ENCODE data around the gene PGM2L1. TPM values are rescaled to one million over a fixed set of nuclear protein-coding genes. Genes with fewer than 3 reads are reported as not detected.

PGM2L1 gene
- 10 to 100 TPM; 10.4 to 11.2 TPM for total RNA-seq
- 1 to 10 TPM; 4.8 to 5.9 TPM for polyA plus RNA-seq

DNA sequence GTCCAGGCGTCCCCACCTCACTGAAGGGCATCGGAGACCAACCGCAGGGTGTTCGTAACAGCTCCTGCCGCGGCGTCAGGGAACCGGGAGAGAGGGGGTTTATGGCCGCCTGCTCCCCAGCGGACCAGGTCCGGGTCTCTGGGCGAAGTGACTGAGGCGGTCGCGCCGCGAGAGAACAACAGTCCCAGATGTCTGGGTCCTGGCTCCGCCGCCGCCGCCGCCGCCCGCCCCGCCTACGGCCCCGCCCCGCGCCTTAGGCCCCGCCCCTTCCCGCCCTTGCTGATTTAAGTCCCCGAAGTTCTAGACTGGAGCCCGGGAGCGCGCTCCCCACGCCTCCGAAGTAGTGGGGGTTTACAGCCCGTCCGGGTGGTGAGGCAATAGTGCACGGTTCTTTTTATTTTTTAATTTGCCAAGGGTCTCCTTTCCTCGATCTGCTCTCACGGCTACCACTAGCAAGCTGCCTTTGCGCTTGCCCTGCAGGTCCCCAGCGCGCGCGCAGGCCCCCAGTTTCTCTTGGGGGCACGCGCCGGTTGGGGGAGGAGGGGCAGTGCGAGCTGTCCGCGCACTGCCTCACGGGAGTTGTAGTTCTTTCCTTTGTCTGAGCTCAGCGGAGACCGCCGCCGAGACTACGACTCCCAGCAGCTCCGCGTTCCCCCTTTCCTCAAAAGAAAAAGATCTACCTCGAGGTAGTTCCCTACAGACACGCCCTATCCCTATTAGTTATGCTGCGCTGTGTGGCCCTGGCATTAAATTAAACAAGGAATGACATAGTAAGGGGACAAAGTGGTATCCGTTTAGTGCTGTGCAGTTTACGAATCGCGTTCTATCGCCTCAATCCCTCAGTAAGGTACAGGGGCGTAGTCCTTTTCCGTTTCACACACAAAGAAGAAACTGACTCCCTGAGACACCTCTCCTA is at the start of gene PGM2L1:
Gene PGM2L1, minus strand, starts transcription at position 190 of the 916 bp plus-strand sequence. CDS start 272 bp downstream, outside the sequence.
- H3K4me3 ChIP-seq (ENCODE audit: low read length in 2 of 2) = peak within 1 kb of the TSS; percentile 81 to 83
- H3K9me3 Mint-ChIP-seq = peaks cover 0 to 1% (median 0%) of the 10 kb centered on the region in 8 donors
- H3K4me1 Mint-ChIP-seq = peaks cover 16 to 37% (median 27%) of the 10 kb centered on the region in 4 donors
- H3K27me3 ChIP-seq (ENCODE audit: insufficient read depth, low read length) = no peaks in the 10 kb centered on the region
- intact Hi-C loops (cut with micrococcal nuclease) = loop anchor here (1.0 to 10.0 kb wide), 8 partner anchors 10 to 637 kb away; partner anchors contain the start of genes C2CD3, LIPT2, POLD3 and PPME1
- H3K36me3 ChIP-seq (ENCODE audit: insufficient read depth, low read length) = no peaks in the 10 kb centered on the region
- DNase-seq = peak; percentile 93 to 96 (median 95)
- H3K9me3 ChIP-seq (ENCODE audit: control insufficient read depth in 1 of 2, low read length in 2 of 2) = no peaks in the 10 kb centered on the region
- peak within 1 kb of the TSS; percentile 99 to 100 (median 100) for H3K4me3 Mint-ChIP-seq
- ChIA-PET CTCF (ENCODE audit: partially characterized antibody) (interaction anchor here (1.0 to 4.9 kb wide), 9 partner anchors 9 to 95 kb away, joined by 3 to 32 read pairs (median 6); partner anchors contain the start of gene LIPT2), POLR2A (ENCODE audit: partially characterized antibody) (interaction anchor here (0.8 to 2.6 kb wide), 9 partner anchors 8 to 619 kb away, joined by 3 to 40 read pairs (median 6); partner anchors contain the start of genes LIPT2 and POLD3)
- H3K4me1 ChIP-seq (ENCODE audit: insufficient read depth, low read length) = peaks cover 20% of the 10 kb centered on the region
- peak within 1 kb of the TSS; percentile 80 for H3K27ac ChIP-seq (ENCODE audit: low read depth, low read length)
- H3K27ac Mint-ChIP-seq = peak within 1 kb of the TSS; percentile 92 to 100 (median 99)
- no peaks in the 10 kb centered on the region for H3K27me3 Mint-ChIP-seq
- H3K36me3 Mint-ChIP-seq = peaks cover 0 to 8% of the 10 kb centered on the region in 2 donors

- H3K4me3 Mint-ChIP-seq = no peak overlapping the region
- peaks cover 0 to 2% (median 0%) of the 10 kb centered on the region in 4 donors for H3K4me1 Mint-ChIP-seq
- peaks cover 2 to 12% of the 10 kb centered on the region in 2 donors for H3K27me3 Mint-ChIP-seq
- no peaks in the 10 kb centered on the region for H3K36me3 ChIP-seq (ENCODE audit: insufficient read depth, low read length)
- H3K27ac Mint-ChIP-seq = no peak overlapping the region
- H3K27ac ChIP-seq (ENCODE audit: low read depth, low read length) = no peak overlapping the region
- no peak overlapping the region for H3K4me3 ChIP-seq (ENCODE audit: low read length in 2 of 2)
- DNase-seq = no peak
- H3K27me3 ChIP-seq (ENCODE audit: insufficient read depth, low read length) = no peaks in the 10 kb centered on the region
- no peaks in the 10 kb centered on the region for H3K9me3 Mint-ChIP-seq
- no peaks in the 10 kb centered on the region for H3K9me3 ChIP-seq (ENCODE audit: control insufficient read depth in 1 of 2, low read length in 2 of 2)
- intact Hi-C loops (cut with micrococcal nuclease) = no loop called here
- H3K36me3 Mint-ChIP-seq = no peaks in the 10 kb centered on the region
- ChIA-PET CTCF (ENCODE audit: partially characterized antibody) (interaction anchor here (0.6 to 14.3 kb wide), 11 partner anchors 10 to 195 kb away, joined by 3 to 339 read pairs (median 3); partner anchors contain the start of gene PGM2L1), POLR2A (ENCODE audit: partially characterized antibody) (no interaction called here)
- no peaks in the 10 kb centered on the region for H3K4me1 ChIP-seq (ENCODE audit: insufficient read depth, low read length)
Measured at GRCh38 chr11:74447720-74448119, 49.5 kb upstream of the PGM2L1 start.

GRCh38 chr11:74446532-74446938 is 48.3 kb upstream of the PGM2L1 start:
- DNase-seq = no peak
- ChIA-PET CTCF (ENCODE audit: partially characterized antibody) (interaction anchor here (1.8 to 14.3 kb wide), 3 partner anchors 10 to 67 kb away, joined by 5 to 339 read pairs (median 10); no protein-coding TSS in a partner anchor), POLR2A (ENCODE audit: partially characterized antibody) (no interaction called here)
- Mint-ChIP-seq H3K4me3 (no peak overlapping the region), H3K27ac (no peak overlapping the region), H3K9me3 (peaks cover 0 to under 1% (median 0%) of the 10 kb centered on the region in 8 donors), H3K36me3 (no peaks in the 10 kb centered on the region), H3K4me1 (peaks cover 0 to 2% (median 0%) of the 10 kb centered on the region in 4 donors), H3K27me3 (peaks cover 2 to 8% of the 10 kb centered on the region in 2 donors)
- H3K4me3 ChIP-seq (ENCODE audit: low read length in 2 of 2) = no peak overlapping the region
- no peaks in the 10 kb centered on the region for H3K9me3 ChIP-seq (ENCODE audit: control insufficient read depth in 1 of 2, low read length in 2 of 2)
- intact Hi-C loops (cut with micrococcal nuclease) = no loop called here
- H3K36me3 ChIP-seq (ENCODE audit: insufficient read depth, low read length) = no peaks in the 10 kb centered on the region
- no peaks in the 10 kb centered on the region for H3K27me3 ChIP-seq (ENCODE audit: insufficient read depth, low read length)
- no peak overlapping the region for H3K27ac ChIP-seq (ENCODE audit: low read depth, low read length)
- no peaks in the 10 kb centered on the region for H3K4me1 ChIP-seq (ENCODE audit: insufficient read depth, low read length)

GRCh38 chr11:74444173-74444826 is 46.1 kb upstream of the PGM2L1 start:
- H3K27me3 Mint-ChIP-seq = peaks cover 2 to 4% of the 10 kb centered on the region in 2 donors
- Histone ChIP-seq H3K27ac (ENCODE audit: low read depth, low read length) (no peak overlapping the region), H3K4me1 (ENCODE audit: insufficient read depth, low read length) (no peaks in the 10 kb centered on the region), H3K9me3 (ENCODE audit: control insufficient read depth in 1 of 2, low read length in 2 of 2) (no peaks in the 10 kb centered on the region), H3K36me3 (ENCODE audit: insufficient read depth, low read length) (no peaks in the 10 kb centered on the region), H3K27me3 (ENCODE audit: insufficient read depth, low read length) (no peaks in the 10 kb centered on the region), H3K4me3 (ENCODE audit: low read length in 2 of 2) (no peak overlapping the region)
- H3K9me3 Mint-ChIP-seq = peaks cover 0 to 13% (median 0%) of the 10 kb centered on the region in 8 donors
- no peak overlapping the region for H3K27ac Mint-ChIP-seq
- no peak for DNase-seq
- ChIA-PET POLR2A (ENCODE audit: partially characterized antibody) (interaction anchor here (1.1 kb wide), 1 partner anchor 58 kb away, joined by 3 read pairs; no protein-coding TSS in a partner anchor), CTCF (ENCODE audit: partially characterized antibody) (interaction anchor here (1.0 to 14.3 kb wide), 7 partner anchors 8 to 189 kb away, joined by 3 to 339 read pairs (median 8); no protein-coding TSS in a partner anchor)
- no peaks in the 10 kb centered on the region for H3K4me1 Mint-ChIP-seq
- no peaks in the 10 kb centered on the region for H3K36me3 Mint-ChIP-seq
- no peak overlapping the region for H3K4me3 Mint-ChIP-seq
- intact Hi-C loops (cut with micrococcal nuclease) = no loop called here

GRCh38 chr11:74443071-74443864 is 45.0 kb upstream of the PGM2L1 start:
- no peaks in the 10 kb centered on the region for H3K4me1 Mint-ChIP-seq
- no peaks in the 10 kb centered on the region for H3K36me3 Mint-ChIP-seq
- no peaks in the 10 kb centered on the region for H3K27me3 ChIP-seq (ENCODE audit: insufficient read depth, low read length)
- H3K9me3 ChIP-seq (ENCODE audit: control insufficient read depth in 1 of 2, low read length in 2 of 2) = no peaks in the 10 kb centered on the region
- POLR2A ChIA-PET (ENCODE audit: partially characterized antibody) = no interaction called here
- no peak overlapping the region for H3K27ac ChIP-seq (ENCODE audit: low read depth, low read length)
- DNase-seq = no peak
- H3K9me3 Mint-ChIP-seq = peaks cover 0 to 13% (median 0%) of the 10 kb centered on the region in 8 donors
- no peaks in the 10 kb centered on the region for H3K36me3 ChIP-seq (ENCODE audit: insufficient read depth, low read length)
- intact Hi-C loops (cut with micrococcal nuclease) = no loop called here
- H3K27me3 Mint-ChIP-seq = peaks cover 1 to 2% of the 10 kb centered on the region in 2 donors
- H3K4me3 ChIP-seq (ENCODE audit: low read length in 2 of 2) = no peak overlapping the region
- CTCF ChIA-PET (ENCODE audit: partially characterized antibody) = interaction anchor here (1.2 to 14.3 kb wide), 5 partner anchors 9 to 122 kb away, joined by 3 to 339 read pairs (median 5); no protein-coding TSS in a partner anchor
- no peak overlapping the region for H3K27ac Mint-ChIP-seq
- H3K4me1 ChIP-seq (ENCODE audit: insufficient read depth, low read length) = no peaks in the 10 kb centered on the region
- no peak overlapping the region for H3K4me3 Mint-ChIP-seq

- H3K9me3 ChIP-seq (ENCODE audit: control insufficient read depth in 1 of 2, low read length in 2 of 2) = no peaks in the 10 kb centered on the region
- H3K27me3 Mint-ChIP-seq = peaks cover 1 to 2% of the 10 kb centered on the region in 2 donors
- POLR2A ChIA-PET (ENCODE audit: partially characterized antibody) = no interaction called here
- peaks cover 0 to 13% (median 0%) of the 10 kb centered on the region in 8 donors for H3K9me3 Mint-ChIP-seq
- H3K4me3 ChIP-seq (ENCODE audit: low read length in 2 of 2) = no peak overlapping the region
- H3K27me3 ChIP-seq (ENCODE audit: insufficient read depth, low read length) = no peaks in the 10 kb centered on the region
- intact Hi-C loops (cut with micrococcal nuclease) = no loop called here
- no peak overlapping the region for H3K27ac ChIP-seq (ENCODE audit: low read depth, low read length)
- no peaks in the 10 kb centered on the region for H3K36me3 Mint-ChIP-seq
- no peaks in the 10 kb centered on the region for H3K4me1 Mint-ChIP-seq
- H3K36me3 ChIP-seq (ENCODE audit: insufficient read depth, low read length) = no peaks in the 10 kb centered on the region
- CTCF ChIA-PET (ENCODE audit: partially characterized antibody) = interaction anchor here (0.6 to 14.3 kb wide), 4 partner anchors 10 to 51 kb away, joined by 3 to 339 read pairs (median 3); no protein-coding TSS in a partner anchor
- no peak overlapping the region for H3K27ac Mint-ChIP-seq
- DNase-seq = no peak
- no peak overlapping the region for H3K4me3 Mint-ChIP-seq
- no peaks in the 10 kb centered on the region for H3K4me1 ChIP-seq (ENCODE audit: insufficient read depth, low read length)
Measured at GRCh38 chr11:74442636-74443035, 44.4 kb upstream of the PGM2L1 start.
